Small intestine (tissue), 7 donors: ENCODE measurements around the gene ZCWPW1. TPM values are rescaled to one million over a fixed set of nuclear protein-coding genes. Genes with fewer than 3 reads are reported as not detected.

ENCODE experiments used
- DNase-seq, 2 donors: peaks; one replicate each; pipeline versions ENCODE4 v3.0.0 to v3.0.0-alpha.2; 2013
- FAIRE-seq: peaks from 2 replicates; lab custom pipeline; 2012; peaks lifted over from hg19 to GRCh38; lab: Jason Lieb, UNC
- H3K27ac ChIP-seq, 3 donors: one replicate each; pipeline ENCODE4 v1.5.1; 2013; ENCODE audit warnings: low read length in 2 of 3, mild to moderate bottlenecking in 2 of 3, control low read depth in 1 of 3, inconsistent platforms in 1 of 3, low read depth in 1 of 3, moderate library complexity in 1 of 3
- H3K27me3 ChIP-seq, 3 donors: one replicate each; pipeline ENCODE4 v1.6.1; 2013; ENCODE audit warnings: low read length in 3 of 3, inconsistent platforms in 1 of 3; ENCODE audit not compliant: control insufficient read depth in 3 of 3, insufficient read depth in 3 of 3
- H3K36me3 ChIP-seq, 3 donors: one replicate each; pipeline ENCODE4 v1.6.1; 2013; ENCODE audit warnings: low read length in 3 of 3, inconsistent platforms in 1 of 3, low read depth in 1 of 3, mild to moderate bottlenecking in 1 of 3, moderate library complexity in 1 of 3; ENCODE audit not compliant: control insufficient read depth in 3 of 3, insufficient read depth in 2 of 3
- H3K4me1 ChIP-seq, 3 donors: one replicate each; pipeline ENCODE4 v1.6.1; 2013; ENCODE audit warnings: low read length in 2 of 3, inconsistent platforms in 1 of 3, low read depth in 1 of 3, mild to moderate bottlenecking in 1 of 3, moderate library complexity in 1 of 3; ENCODE audit not compliant: control insufficient read depth in 3 of 3, insufficient read depth in 2 of 3
- H3K4me3 ChIP-seq, 3 donors: one replicate each; pipeline ENCODE4 v1.5.1; 2013; ENCODE audit warnings: low read length in 3 of 3, control low read depth in 1 of 3, inconsistent platforms in 1 of 3, low read depth in 1 of 3, mild to moderate bottlenecking in 1 of 3, moderate library complexity in 1 of 3
- H3K9me3 ChIP-seq, 2 donors: one replicate each; pipeline ENCODE4 v1.6.1; 2013; ENCODE audit warnings: low read depth in 1 of 2, low read length in 1 of 2; ENCODE audit not compliant: control insufficient read depth in 2 of 2, insufficient read depth in 1 of 2
- WGBS, 3 donors: extraction: QIAGEN DNeasy Blood & Tissue Kit; methylation state at CpG; one replicate each; pipeline ENCODE4 v1.1.7; 2013; 5-methylcytosine and 5-hydroxymethylcytosine counted together
- polyA plus RNA-seq, 4 donors: library from polyadenylated mRNA; stranded (reverse) in 3 of 4; unstranded in 1 of 4; fragments of 200-250 nt in 3 of 4; fragments of 120-200 nt in 1 of 4; gene quantifications; one replicate each; pipeline versions ENCODE4 v1.2.1 to v1.2.3, GENCODE V29; 2013
- donor health status: healthy with polysubstance abuse.
- donor health status: control.
- donor health status: control.
- donor health status: Bipolar disorder and iron deficiency.
- donor health status: healthy.

ZCWPW1 gene
- polyA plus RNA-seq, 4 donors = 1.3 to 6.5 (median 4.8) TPM

GRCh38 chr7:100372694-100373093, 55.8 kb downstream of the ZCWPW1 start:
- WGBS, 3 donors = 41 to 60% (median 49%) methylated on average over 6 of the region's 6 CpGs
- FAIRE-seq = no peak
- Histone ChIP-seq H3K27me3 (no peaks in the 10 kb centered on the region), H3K36me3 (peaks cover 0 to 19% (median 0%) of the 10 kb centered on the region in 3 donors), H3K9me3 (no peaks in the 10 kb centered on the region), H3K4me1 (no peaks in the 10 kb centered on the region), H3K4me3 (no peak overlapping the region), H3K27ac (peak overlapping the region in 1 of 3 donors; percentile 21)
- no peak for DNase-seq

DNA sequence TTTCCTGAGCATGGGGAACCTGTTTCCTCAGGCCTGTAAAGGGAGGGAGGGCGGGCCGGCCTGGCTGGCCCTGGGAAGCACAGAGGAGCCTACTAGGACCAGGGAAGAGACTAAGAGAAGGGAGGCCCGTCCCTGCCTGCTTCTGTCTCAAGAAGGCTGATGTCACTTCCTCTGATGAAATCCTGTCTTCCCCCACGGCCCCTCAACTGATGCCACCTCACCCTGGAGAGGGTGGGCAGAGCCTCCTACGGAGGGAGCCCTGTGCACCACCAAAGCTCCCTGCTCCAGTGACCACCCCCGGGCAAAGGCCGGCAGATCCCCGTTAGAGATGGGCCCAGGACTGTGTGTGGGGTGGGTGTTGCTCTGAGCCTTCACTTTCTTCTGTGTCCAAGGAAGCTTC, 56.2 kb downstream of the ZCWPW1 start:
- peaks cover 0 to 23% (median 0%) of the 10 kb centered on the region in 3 donors for H3K36me3 ChIP-seq
- DNase-seq (no peak), FAIRE-seq (no peak)
- WGBS, 3 donors = 44 to 51% (median 46%) methylated on average over 8 of the region's 8 CpGs
- no peaks in the 10 kb centered on the region for H3K4me1 ChIP-seq
- no peak overlapping the region for H3K4me3 ChIP-seq
- no peak overlapping the region for H3K27ac ChIP-seq
- no peaks in the 10 kb centered on the region for H3K27me3 ChIP-seq
- no peaks in the 10 kb centered on the region for H3K9me3 ChIP-seq

DNA sequence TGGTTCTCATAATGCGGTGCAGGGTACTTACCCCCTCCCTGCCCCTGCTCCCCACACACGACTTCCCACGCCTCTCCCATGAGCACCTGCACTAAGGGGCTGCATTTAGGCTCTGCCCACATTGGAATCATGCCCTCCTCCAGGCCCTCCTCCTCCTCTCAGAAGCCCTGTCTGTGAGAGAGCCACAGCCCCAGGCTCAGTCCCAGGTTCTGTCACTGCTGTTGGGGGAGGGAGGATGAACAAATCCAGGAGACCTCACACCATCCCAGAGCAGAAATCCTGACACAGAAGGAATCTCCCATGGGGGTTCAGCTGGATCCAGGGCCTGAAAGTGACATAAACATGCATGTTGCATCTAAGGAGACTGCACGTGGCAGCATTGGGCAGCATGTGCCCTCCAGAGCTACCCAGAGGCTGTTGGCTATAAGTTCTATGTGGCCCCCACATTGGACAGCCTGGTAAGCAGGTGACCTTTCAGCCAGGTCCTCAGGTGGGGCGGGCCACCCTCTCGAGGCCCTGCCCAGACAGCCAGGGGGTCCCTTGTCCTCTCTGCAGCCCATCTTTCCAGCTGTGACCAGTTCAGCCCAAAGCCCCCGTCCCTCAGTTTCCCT, 56.8 kb downstream of the ZCWPW1 start:
- Histone ChIP-seq H3K36me3 (peaks cover 0 to 28% (median 0%) of the 10 kb centered on the region in 3 donors), H3K4me1 (no peaks in the 10 kb centered on the region), H3K27me3 (no peaks in the 10 kb centered on the region), H3K27ac (no peak overlapping the region), H3K4me3 (no peak overlapping the region), H3K9me3 (no peaks in the 10 kb centered on the region)
- no peak for FAIRE-seq
- 64 to 77% (median 74%) methylated on average over 7 of the region's 7 CpGs for WGBS, 3 donors
- no peak for DNase-seq

GRCh38 chr7:100370746-100371145, 57.8 kb downstream of the ZCWPW1 start:
- H3K4me1 ChIP-seq = no peaks in the 10 kb centered on the region
- no peak overlapping the region for H3K4me3 ChIP-seq
- DNase-seq (no peak), FAIRE-seq (no peak)
- H3K27ac ChIP-seq = no peak overlapping the region
- 77 to 90% (median 78%) methylated on average over 6 of the region's 6 CpGs for WGBS, 3 donors
- H3K36me3 ChIP-seq = peaks cover 0 to 34% (median 0%) of the 10 kb centered on the region in 3 donors
- no peaks in the 10 kb centered on the region for H3K9me3 ChIP-seq
- no peaks in the 10 kb centered on the region for H3K27me3 ChIP-seq

DNA sequence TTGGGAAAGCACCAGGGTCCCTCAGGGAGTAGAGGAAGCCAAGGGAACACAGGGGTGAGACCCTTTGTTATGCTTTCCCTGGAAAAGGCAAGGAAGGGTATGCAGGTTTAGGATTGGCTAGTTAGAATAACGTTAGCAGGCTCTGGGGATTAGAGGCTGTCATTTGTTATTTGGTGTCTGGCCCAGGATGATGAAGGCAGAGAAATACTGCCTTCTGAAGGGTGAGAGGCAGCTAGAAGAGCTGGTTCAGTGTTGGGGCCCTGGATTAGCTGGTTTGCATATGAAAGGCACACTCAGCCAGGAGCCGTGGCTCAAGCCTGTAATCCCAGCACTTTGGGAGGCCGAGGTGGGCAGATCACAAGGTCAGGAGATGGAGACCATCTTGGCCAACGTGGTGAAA, 58.2 kb downstream of the ZCWPW1 start:
- FAIRE-seq = no peak
- Histone ChIP-seq H3K36me3 (peaks cover 0 to 37% (median 0%) of the 10 kb centered on the region in 3 donors), H3K27me3 (no peaks in the 10 kb centered on the region), H3K4me3 (no peak overlapping the region), H3K27ac (peak overlapping the region in 1 of 3 donors; percentile 15), H3K4me1 (no peaks in the 10 kb centered on the region), H3K9me3 (no peaks in the 10 kb centered on the region)
- WGBS, 3 donors = 46 to 67% (median 66%) methylated on average over 4 of the region's 4 CpGs
- DNase-seq = no peak

DNA sequence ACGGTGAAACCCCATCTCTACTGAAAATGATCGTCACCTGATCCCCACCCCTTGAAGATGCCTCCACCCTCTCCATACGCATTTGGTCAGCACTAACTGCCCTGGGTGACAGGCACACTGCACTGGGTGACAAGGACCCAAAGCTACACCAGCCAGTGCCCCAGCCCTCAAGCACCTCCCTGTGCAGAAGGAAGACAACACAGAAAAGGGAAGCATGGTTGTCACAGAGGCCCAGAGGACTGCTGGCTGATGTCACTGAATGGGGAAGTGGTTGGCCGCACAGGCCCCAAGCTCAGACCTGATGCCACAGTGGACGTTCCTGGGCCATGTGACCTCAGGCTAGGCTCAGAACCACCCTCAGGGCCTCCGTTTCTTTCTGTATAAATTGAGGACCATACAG, 59.4 kb downstream of the ZCWPW1 start:
- 59 to 84% (median 69%) methylated on average over 6 of the region's 6 CpGs for WGBS, 3 donors
- no peaks in the 10 kb centered on the region for H3K4me1 ChIP-seq
- FAIRE-seq (no peak), DNase-seq (peak in 1 of 2 donors; percentile 12)
- peaks cover 0 to 43% (median under 1%) of the 10 kb centered on the region in 3 donors for H3K36me3 ChIP-seq
- H3K27ac ChIP-seq = peak overlapping the region in 1 of 3 donors; percentile 75
- H3K4me3 ChIP-seq = no peak overlapping the region
- no peaks in the 10 kb centered on the region for H3K9me3 ChIP-seq
- H3K27me3 ChIP-seq = no peaks in the 10 kb centered on the region

DNA sequence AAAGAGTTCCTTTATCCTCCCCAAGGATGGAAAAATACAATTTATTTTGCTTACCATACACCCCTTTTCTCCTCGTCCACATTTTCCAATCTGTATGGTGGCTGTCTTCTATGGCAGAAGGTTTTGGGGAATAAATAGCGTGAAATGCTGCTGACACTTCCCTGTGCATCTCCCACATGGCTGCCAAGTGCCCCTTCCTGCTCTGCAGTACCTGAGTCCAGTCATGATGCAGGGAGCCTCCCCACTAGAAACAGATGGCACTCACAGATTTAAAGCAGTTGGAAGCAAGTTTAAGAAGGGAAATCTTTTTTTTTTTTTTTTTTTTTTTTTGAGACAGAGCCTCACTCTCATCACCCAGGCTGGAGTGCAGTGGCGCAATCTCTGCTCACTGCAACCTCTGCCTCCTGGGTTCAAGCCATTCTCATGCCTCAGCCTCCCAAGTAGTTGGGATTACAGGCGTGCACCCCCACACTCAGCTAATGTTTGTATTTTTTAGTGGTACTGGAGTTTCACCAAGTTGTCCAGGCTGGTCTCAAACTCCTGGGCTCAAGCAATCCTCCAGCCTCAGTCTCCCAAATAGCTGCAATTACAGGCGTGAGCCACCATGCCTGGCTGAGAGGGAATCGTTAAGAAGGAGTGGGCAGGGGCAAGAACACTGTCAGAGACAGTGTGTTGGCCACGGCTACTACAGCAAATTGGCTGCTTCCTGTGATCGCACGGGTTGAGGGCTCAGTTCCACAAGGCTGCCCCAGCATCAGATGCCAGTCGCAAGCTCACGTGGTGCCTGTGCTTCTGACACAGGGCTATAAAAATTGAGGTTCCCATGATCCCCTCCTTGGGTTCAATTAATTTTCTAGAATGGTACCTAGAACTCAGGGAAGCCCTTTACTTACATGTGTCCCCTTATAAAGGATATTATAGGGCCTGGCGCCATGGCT, 60.6 kb downstream of the ZCWPW1 start:
- H3K4me1 ChIP-seq = no peaks in the 10 kb centered on the region
- peak overlapping the region in 1 of 3 donors; percentile 75 for H3K27ac ChIP-seq
- H3K36me3 ChIP-seq = peaks cover 0 to 41% (median 3%) of the 10 kb centered on the region in 3 donors
- DNase-seq (no peak), FAIRE-seq (no peak)
- H3K9me3 ChIP-seq = no peaks in the 10 kb centered on the region
- no peak overlapping the region for H3K4me3 ChIP-seq
- H3K27me3 ChIP-seq = no peaks in the 10 kb centered on the region
- WGBS, 3 donors = 80 to 91% (median 84%) methylated on average over 12 of the region's 12 CpGs

- FAIRE-seq (no peak), DNase-seq (no peak)
- Histone ChIP-seq H3K4me3 (no peak overlapping the region), H3K27me3 (no peaks in the 10 kb centered on the region), H3K27ac (peak overlapping the region in 1 of 3 donors; percentile 63), H3K36me3 (peaks cover 3 to 48% (median 6%) of the 10 kb centered on the region in 3 donors), H3K9me3 (no peaks in the 10 kb centered on the region), H3K4me1 (no peaks in the 10 kb centered on the region)
- WGBS, 3 donors = 91 to 92% (median 91%) methylated on average over 8 of the region's 8 CpGs
Measured at GRCh38 chr7:100367251-100367620, 61.3 kb downstream of the ZCWPW1 start.
